ENCODE results near the gene ZNF609.

DNA sequence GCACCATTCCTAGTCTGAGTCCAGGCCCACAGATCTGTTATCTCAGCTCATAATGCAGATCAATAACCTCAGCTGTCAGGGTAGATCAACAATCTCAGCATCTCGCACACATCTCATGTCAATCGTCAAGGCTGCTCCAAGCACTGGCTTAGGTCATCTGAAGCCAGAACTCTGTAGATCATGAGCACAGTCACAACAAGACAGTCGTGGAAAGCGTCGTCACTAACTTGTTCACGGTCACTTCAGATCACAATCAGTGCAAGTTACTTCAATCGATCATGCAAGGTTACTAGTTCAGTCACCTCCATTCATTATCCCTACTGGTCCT is 243.2 kb downstream of the ZNF609 start:
- TF ChIP-seq CTCF (IDR thresholded peaks at IDR 0.05) (no peak), EZH2 (IDR thresholded peaks at IDR 0.05) (no peak), EZH2phosphoT487 (IDR thresholded peaks at IDR 0.05) (no peak)

Measured in neural progenitor cell (in vitro differentiated cells).